Stomach (tissue), 4 donors: Measurements from ENCODE around the gene SERINC5.

Experiments
- EP300 ChIP-seq: sonication (generic); formaldehyde crosslinking; IDR thresholded peaks from one replicate; pipeline ENCODE4 v1.6.1; 2017; ENCODE audit warnings: antibody characterized with exemption
- POLR2A ChIP-seq, 4 donors: fragments of 450-650 bp; IDR thresholded peaks; one replicate each; pipeline ENCODE4 v1.6.1; 2016; ENCODE audit warnings: antibody characterized with exemption in 4 of 4, control low read depth in 2 of 4, mild to moderate bottlenecking in 1 of 4, moderate library complexity in 1 of 4
- TF ChIP-seq, protein P1 (sequence below), 7 experiments: fragments of 450-650 bp in 4 of 7; fragments of 200-600 bp in 3 of 7; sonication (generic) in 3 of 7; IDR thresholded peaks; one replicate each; pipeline ENCODE4 v1.5.1; 2016 to 2019; ENCODE audit warnings: antibody characterized with exemption in 7 of 7, control low read depth in 2 of 7, mild to moderate bottlenecking in 1 of 7

GRCh38 chr5:80170117-80170535 is 85.7 kb downstream of the SERINC5 start:
- TF ChIP-seq, protein P1, sequence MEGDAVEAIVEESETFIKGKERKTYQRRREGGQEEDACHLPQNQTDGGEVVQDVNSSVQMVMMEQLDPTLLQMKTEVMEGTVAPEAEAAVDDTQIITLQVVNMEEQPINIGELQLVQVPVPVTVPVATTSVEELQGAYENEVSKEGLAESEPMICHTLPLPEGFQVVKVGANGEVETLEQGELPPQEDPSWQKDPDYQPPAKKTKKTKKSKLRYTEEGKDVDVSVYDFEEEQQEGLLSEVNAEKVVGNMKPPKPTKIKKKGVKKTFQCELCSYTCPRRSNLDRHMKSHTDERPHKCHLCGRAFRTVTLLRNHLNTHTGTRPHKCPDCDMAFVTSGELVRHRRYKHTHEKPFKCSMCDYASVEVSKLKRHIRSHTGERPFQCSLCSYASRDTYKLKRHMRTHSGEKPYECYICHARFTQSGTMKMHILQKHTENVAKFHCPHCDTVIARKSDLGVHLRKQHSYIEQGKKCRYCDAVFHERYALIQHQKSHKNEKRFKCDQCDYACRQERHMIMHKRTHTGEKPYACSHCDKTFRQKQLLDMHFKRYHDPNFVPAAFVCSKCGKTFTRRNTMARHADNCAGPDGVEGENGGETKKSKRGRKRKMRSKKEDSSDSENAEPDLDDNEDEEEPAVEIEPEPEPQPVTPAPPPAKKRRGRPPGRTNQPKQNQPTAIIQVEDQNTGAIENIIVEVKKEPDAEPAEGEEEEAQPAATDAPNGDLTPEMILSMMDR (IDR thresholded peaks at IDR 0.05): no peak
- TF ChIP-seq EP300 (no peak), POLR2A (IDR thresholded peaks at IDR 0.05) (no peak)
